GM21381 (cell line): ENCODE results near the gene PLCB1.

Experiments
- ATAC-seq: cut with Tn5 transposase; IDR thresholded peaks from one replicate; pipeline ENCODE4 v1.9.1; 2021; ENCODE audit warnings: mild to moderate bottlenecking, moderate library complexity; ENCODE audit not compliant: unreplicated experiment

The PLCB1 gene

GRCh38 chr20:8903655-8904605, 771.9 kb downstream of the PLCB1 start:
- ATAC-seq: no peak

GRCh38 chr20:8909596-8909995, 777.5 kb downstream of the PLCB1 start:
- no peak for ATAC-seq

GRCh38 chr20:8912096-8912495, 780.0 kb downstream of the PLCB1 start:
- ATAC-seq: no peak

GRCh38 chr20:8912731-8913130, 780.7 kb downstream of the PLCB1 start:
- no peak for ATAC-seq

- ATAC-seq: no peak
These were observed 781.4 kb downstream of the PLCB1 start for GRCh38 chr20:8913456-8913855.

- no peak for ATAC-seq
These were observed 782.4 kb downstream of the PLCB1 start for GRCh38 chr20:8914421-8914820.

- ATAC-seq: no peak
These were observed 785.0 kb downstream of the PLCB1 start for GRCh38 chr20:8917084-8917483.

- no peak for ATAC-seq
These were observed 786.1 kb downstream of the PLCB1 start for GRCh38 chr20:8918145-8918544.

- no peak for ATAC-seq
These were observed 792.5 kb downstream of the PLCB1 start for GRCh38 chr20:8924539-8924938.

- no peak for ATAC-seq
These were observed 798.7 kb downstream of the PLCB1 start for GRCh38 chr20:8930726-8931125.

GRCh38 chr20:8932192-8933165, 800.4 kb downstream of the PLCB1 start:
- no peak for ATAC-seq

- no peak for ATAC-seq
These were observed 801.3 kb downstream of the PLCB1 start for GRCh38 chr20:8933381-8933807.

GRCh38 chr20:8934362-8934761, 802.3 kb downstream of the PLCB1 start:
- no peak for ATAC-seq
